Stimulated activated CD4-positive, alpha-beta T cell treated with anti-CD3 and anti-CD28 coated beads, Interleukin-4, amount 100 ng/mL, for 48 hours (primary cell): Measurements from ENCODE around the gene TMEM191C.
A peak's percentile ranks its signal among the peaks of the same experiment; 100 is the strongest.
"Not testable (repeated sequence)": the region's sequence is repeated elsewhere in the genome, so short reads cannot be mapped to it uniquely, and the experiment has no call there.

Source experiments
- DNase-seq, 2 donors: peaks; one replicate each; pipeline ENCODE4 v3.0.0-alpha.2; 2020; ENCODE audit warnings: low read depth in 2 of 2

The TMEM191C gene

GRCh38 chr22:21446128-21446826 is 20.9 kb upstream of the TMEM191C start:
- no peak for DNase-seq

- DNase-seq, result no peak
Observed at GRCh38 chr22:21446827-21447690, 20.1 kb upstream of the TMEM191C start.

GRCh38 chr22:21447694-21448402 is 19.3 kb upstream of the TMEM191C start:
- DNase-seq, result no peak

GRCh38 chr22:21448627-21449416 is 18.4 kb upstream of the TMEM191C start:
- DNase-seq, result no peak

- DNase-seq, result no peak
Observed at GRCh38 chr22:21449531-21450319, 17.5 kb upstream of the TMEM191C start.

- DNase-seq, result no peak
Observed at GRCh38 chr22:21450320-21450831, 16.8 kb upstream of the TMEM191C start.

- DNase-seq, result no peak
Observed at GRCh38 chr22:21450858-21451353, 16.3 kb upstream of the TMEM191C start.

GRCh38 chr22:21451545-21452520 is 15.4 kb upstream of the TMEM191C start:
- DNase-seq, result no peak

- DNase-seq, result not testable (repeated sequence)
Observed at GRCh38 chr22:21452666-21453065, 14.5 kb upstream of the TMEM191C start.

- DNase-seq, result not testable (repeated sequence)
Observed at GRCh38 chr22:21454998-21455333, 12.2 kb upstream of the TMEM191C start.

GRCh38 chr22:21455334-21456089 is 11.7 kb upstream of the TMEM191C start:
- no peak for DNase-seq

- DNase-seq, result no peak
Observed at GRCh38 chr22:21457023-21457787, 10.0 kb upstream of the TMEM191C start.

- not testable (repeated sequence) for DNase-seq
Observed at GRCh38 chr22:21462672-21463071, 4.5 kb upstream of the TMEM191C start.

- DNase-seq, result peak; percentile 86 to 93
Observed at GRCh38 chr22:21468194-21469096, 1.3 kb downstream of the TMEM191C start.

- not testable (repeated sequence) for DNase-seq
Observed at GRCh38 chr22:21469097-21469994, 2.2 kb downstream of the TMEM191C start.

GRCh38 chr22:21472984-21473383 is 5.8 kb downstream of the TMEM191C start:
- DNase-seq, result not testable (repeated sequence)
